ENCODE results near the gene FHL3. TPM values are rescaled to one million over a fixed set of nuclear protein-coding genes. Genes with fewer than 3 reads are reported as not detected.

The FHL3 gene
- total and polyA plus RNA-seq, 9 of the 15 experiments (the other 6 are each of a cell fraction or from before 2014, with no cell fraction given), result 6.1 to 144 (median 34.1) TPM

GRCh38 chr1:37995751-37996345, 9.5 kb downstream of the FHL3 start (continued):
- TF ChIP-seq RBM22 (IDR thresholded peaks at IDR 0.05; ENCODE audit: low read depth, low read length, poor library complexity, severe bottlenecking) (peak; percentile 93), MAZ (CRISPR knock-in tag; conservative IDR thresholded peaks at IDR 0.05 in 1 of 2, IDR thresholded peaks at IDR 0.05 in 1 of 2) (0 out of 4 replicates have a peak, but pooled peaks of 1 of the 2 experiments have one; percentile 15)

- peaks cover 22 to 43% of the 10 kb centered on the region in 2 experiments for H3K4me1 ChIP-seq (replicated peaks in 1 of 2; ENCODE audit: control insufficient read depth in 2 of 2, insufficient read depth in 2 of 2, low read length in 2 of 2)
- in situ Hi-C loops (cut with MboI), result no loop called here
- H2AFZ ChIP-seq (ENCODE audit: low read depth, low read length), result no peak overlapping the region
- H3K4me2 ChIP-seq (ENCODE audit: insufficient read depth, low read length), result no peak overlapping the region
- H4K20me1 ChIP-seq (replicated peaks; ENCODE audit: control insufficient read depth, insufficient read depth, low read length), result no peaks in the 10 kb centered on the region
- ATAC-seq, result no peak
- H3K36me3 ChIP-seq (ENCODE audit: control insufficient read depth, insufficient read depth, low read length), result peaks cover 55% of the 10 kb centered on the region
- DNase-seq (ENCODE audit: extremely low read depth in 1 of 4, low spot score in 3 of 4), result no peak
- ChIA-PET POLR2A (interaction anchor here (0.9 to 7.5 kb wide), 5 partner anchors 7 to 34 kb away, joined by 4 to 65 read pairs (median 5); partner anchors contain the start of gene FHL3), CTCF (ENCODE audit: low intra/inter-chr PET ratio) (no interaction called here)
- peaks cover 2% of the 10 kb centered on the region for H3K9me1 ChIP-seq (ENCODE audit: control insufficient read depth, insufficient read depth, low read length)
- FAIRE-seq, result no peak
- H3K27me3 ChIP-seq (ENCODE audit: control insufficient read depth in 2 of 2, insufficient read depth in 2 of 2, low read length in 2 of 2), result no peaks in the 10 kb centered on the region
- H3K27ac ChIP-seq (ENCODE audit: extremely low read depth, low read depth, low read length), result no peak overlapping the region
- intact Hi-C loops (cut with micrococcal nuclease), result loop anchor here (5.0 kb wide), 1 partner anchor 303 kb away; the partner anchor contains the start of gene CDCA8
- no peak overlapping the region for H3K9ac ChIP-seq (ENCODE audit: insufficient read depth in 1 of 2, low read depth in 2 of 2, low read length in 2 of 2)
- no peak overlapping the region for H3K4me3 ChIP-seq
- WGBS (ENCODE audit: insufficient coverage, low coverage, missing lambda C conversion rate), result 94% methylated on average over 11 of the region's 11 CpGs
- H3K9me3 ChIP-seq (replicated peaks; ENCODE audit: control insufficient read depth, insufficient read depth, low read depth, low read length), result no peaks in the 10 kb centered on the region
- BruUV-seq (replicated peaks), result TSS peak; percentile 29
- H3K79me2 ChIP-seq (ENCODE audit: control insufficient read depth, insufficient read depth, low read length), result peaks cover 29% of the 10 kb centered on the region
- TF ChIP-seq RBM39 (optimal IDR thresholded peaks at IDR 0.05; ENCODE audit: low read depth, low read length) (no peak), HBP1 (CRISPR knock-in tag; IDR thresholded peaks at IDR 0.05) (peak; percentile 57; the same call in 1 of the 2 replicates), PML (IDR thresholded peaks at IDR 0.05; ENCODE audit: low read length) (0 out of 2 replicates have a peak, but pooled peaks have one; percentile 22), ARID1B (IDR thresholded peaks at IDR 0.05) (no peak), SUPT5H (IDR thresholded peaks at IDR 0.05) (peak; percentile 77), TFAP4 (CRISPR knock-in tag; IDR thresholded peaks at IDR 0.05; ENCODE audit: borderline replicate concordance) (no peak), PRMT5 (CRISPR knock-in tag; IDR thresholded peaks at IDR 0.05) (no peak), MYNN (IDR thresholded peaks at IDR 0.05) (peak; percentile 74), MYNN (CRISPR knock-in tag; IDR thresholded peaks at IDR 0.05) (no peak), POLR2B (IDR thresholded peaks at IDR 0.05; ENCODE audit: low read depth, partially characterized antibody) (peak; percentile 62), POLR2AphosphoS2 (IDR thresholded peaks at IDR 0.05; ENCODE audit: low read length) (peak; percentile 45; the same call in 1 of the 2 replicates), POLR2A (conservative IDR thresholded peaks at IDR 0.05) (peak; percentile 70), CREB5 (CRISPR knock-in tag; IDR thresholded peaks at IDR 0.05) (no peak), THRAP3 (IDR thresholded peaks at IDR 0.05; ENCODE audit: borderline replicate concordance) (0 out of 2 replicates have a peak, but pooled peaks have one; percentile 65), ZNF764 (CRISPR knock-in tag; IDR thresholded peaks at IDR 0.05; ENCODE audit: low read depth) (no peak), ZNF347 (CRISPR knock-in tag; IDR thresholded peaks at IDR 0.05; ENCODE audit: low read depth) (no peak)
Observed at GRCh38 chr1:37994886-37995566, 10.3 kb downstream of the FHL3 start.
